Skeletal muscle cell (primary cell): ENCODE results near the gene TTLL7.

Experiments used
- DNase-seq: peaks from one replicate; pipeline ENCODE4 v3.0.0-alpha.2; 2010; ENCODE audit warnings: low read depth
- H3K4me3 ChIP-seq: 2 replicates; pipeline ENCODE4 v1.5.1; 2011; ENCODE audit warnings: low read depth, mild to moderate bottlenecking, control low read depth, low read length, moderate library complexity

TTLL7 gene

DNA sequence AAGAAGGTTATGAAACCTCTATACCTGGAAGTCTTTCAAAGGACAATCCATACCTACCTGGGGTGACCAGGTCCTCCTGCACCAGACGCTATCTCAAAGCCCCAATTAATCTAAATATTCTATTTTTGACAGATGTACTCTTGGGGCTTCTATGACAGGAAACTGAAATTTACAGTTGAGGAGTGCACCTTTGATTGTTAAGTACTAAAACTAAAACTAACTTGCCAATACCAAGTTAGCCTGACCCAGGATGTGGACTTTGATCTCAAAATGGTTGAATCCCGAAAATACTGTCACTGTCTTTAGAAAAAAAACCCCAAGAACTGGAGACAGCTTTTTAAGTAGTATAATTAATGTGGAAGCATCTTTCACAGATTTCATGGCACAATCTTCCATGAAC, 162.4 kb downstream of the TTLL7 start:
- no peak for DNase-seq
- H3K4me3 ChIP-seq: no peak overlapping the region

DNA sequence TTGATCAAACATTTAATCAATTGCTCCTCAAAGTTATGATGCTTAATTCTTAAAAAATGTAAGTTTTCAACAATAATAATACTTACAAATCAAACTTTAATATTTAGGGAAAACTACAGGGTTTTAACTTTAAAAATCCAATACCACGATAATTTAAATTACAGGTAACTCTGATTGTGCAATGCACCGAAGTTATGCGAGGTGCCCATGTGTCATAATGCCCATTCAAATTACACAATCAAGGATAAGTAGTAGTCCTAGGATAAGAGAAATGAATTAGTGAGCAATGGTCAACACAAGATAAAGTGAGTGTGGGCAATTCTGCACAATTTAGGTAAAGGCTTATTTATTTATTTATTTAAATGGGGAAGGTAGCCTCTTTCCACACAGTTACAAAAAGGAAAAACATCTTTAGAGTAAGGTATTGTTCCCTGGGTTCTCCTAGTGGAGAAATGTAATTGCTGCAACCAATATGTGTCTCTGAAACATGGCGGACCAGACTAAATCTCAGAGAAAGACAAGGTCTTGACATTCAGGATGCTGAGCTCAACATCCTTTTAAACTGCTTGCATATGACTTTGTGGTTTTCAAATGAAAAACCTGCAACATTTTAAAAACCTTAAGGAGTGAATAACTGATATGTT, 164.2 kb downstream of the TTLL7 start:
- H3K4me3 ChIP-seq: no peak overlapping the region
- no peak for DNase-seq

DNA sequence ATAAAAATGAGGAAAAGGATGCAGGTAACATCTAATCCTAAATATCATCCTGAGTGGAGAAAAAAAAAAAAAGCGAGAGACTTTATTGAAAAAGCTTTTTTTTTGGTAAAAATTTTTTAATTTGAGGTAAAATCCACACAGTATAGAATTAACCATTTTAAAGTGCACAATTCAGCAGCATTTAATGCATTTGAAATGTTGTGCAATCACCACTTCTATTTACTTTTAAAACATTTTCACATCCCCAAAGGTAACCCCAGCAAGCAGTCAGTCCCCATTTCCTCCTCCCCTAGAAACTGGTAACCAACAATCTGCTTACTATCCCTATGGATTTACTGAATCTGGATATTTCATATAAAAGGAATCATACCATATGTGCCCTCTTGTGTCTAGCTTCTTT, 166.7 kb downstream of the TTLL7 start:
- DNase-seq: no peak

DNA sequence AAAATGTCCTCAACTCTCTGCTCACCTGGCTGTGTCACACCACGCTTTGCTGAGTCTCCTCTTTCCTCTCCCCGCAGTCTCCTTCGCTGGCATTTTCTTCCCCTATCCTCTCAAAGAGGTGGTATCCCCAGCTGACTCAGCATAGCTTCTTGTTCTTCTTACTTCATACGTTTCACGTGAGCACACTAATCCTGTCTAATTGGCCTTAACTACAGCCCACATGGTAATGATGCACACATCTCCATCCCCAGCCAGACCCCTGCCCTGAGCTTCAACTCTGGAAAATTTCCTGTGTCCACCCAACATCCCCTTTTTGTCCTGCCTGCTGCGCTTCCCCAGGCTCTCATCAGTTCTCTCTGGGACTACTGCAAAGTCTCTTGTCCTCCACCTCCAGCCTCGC, 169.8 kb downstream of the TTLL7 start:
- H3K4me3 ChIP-seq: no peak overlapping the region
- DNase-seq: no peak

More for the DNA sequence above, 166.7 kb downstream of the TTLL7 start:
- no peak overlapping the region for H3K4me3 ChIP-seq

DNA sequence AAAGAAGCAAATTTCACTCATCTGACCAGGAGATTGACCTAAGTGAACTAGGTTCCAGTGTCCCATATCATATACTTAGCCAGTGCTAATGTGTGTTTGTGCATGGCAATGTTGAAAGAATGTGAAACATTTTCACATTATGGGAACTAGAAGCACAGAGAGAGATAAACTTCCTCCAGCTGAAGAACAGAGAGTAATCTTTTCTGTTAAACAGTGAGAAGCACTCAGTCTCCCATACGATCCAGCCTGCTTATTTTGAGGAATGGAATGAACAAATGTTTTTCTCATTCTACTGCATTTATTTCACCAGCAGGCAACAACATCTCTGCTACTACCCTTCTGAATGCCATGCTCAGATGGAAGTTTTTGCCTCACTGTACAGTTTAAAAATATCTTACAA, 170.5 kb downstream of the TTLL7 start:
- no peak overlapping the region for H3K4me3 ChIP-seq
- DNase-seq: no peak

DNA sequence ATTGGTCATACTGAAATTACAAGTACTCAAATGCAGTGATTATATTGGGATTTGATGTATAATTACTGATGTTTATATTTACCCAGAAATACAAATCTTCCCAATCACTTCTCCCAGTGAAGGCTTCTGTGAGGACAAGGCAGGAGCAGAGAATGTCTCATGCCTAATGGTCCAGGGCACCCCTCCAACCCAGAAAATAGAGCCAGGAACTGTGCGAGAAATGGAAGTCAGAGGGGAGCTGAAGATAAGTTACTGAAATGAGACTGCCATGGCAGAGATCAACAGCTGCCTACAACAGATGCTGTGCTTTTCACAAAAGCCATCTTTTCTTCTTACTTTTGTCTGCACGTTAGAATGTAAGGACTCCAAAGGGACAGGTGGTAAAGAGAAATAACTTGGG, 171.2 kb downstream of the TTLL7 start:
- no peak for DNase-seq
- H3K4me3 ChIP-seq: no peak overlapping the region

DNA sequence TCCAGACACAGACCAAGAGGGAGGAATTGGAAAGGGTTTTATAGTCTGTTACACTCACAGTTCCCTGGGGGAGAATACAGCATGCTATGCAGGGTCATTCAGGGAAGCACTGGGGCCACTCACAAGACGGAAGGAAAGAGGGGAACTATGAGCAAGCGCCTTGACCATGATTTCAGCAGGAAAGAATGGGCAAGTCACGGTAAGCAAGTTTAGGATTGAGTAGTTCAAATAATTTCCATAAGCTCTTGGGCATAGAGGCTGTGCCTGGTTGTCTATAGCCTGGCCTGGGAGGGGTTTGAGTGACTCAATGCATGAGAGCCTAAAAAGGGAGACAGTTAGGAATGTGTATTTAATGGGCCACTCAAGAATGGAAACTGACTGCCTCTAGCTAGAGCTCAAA, 176.7 kb downstream of the TTLL7 start:
- DNase-seq: peak; percentile 58
- no peak overlapping the region for H3K4me3 ChIP-seq

DNA sequence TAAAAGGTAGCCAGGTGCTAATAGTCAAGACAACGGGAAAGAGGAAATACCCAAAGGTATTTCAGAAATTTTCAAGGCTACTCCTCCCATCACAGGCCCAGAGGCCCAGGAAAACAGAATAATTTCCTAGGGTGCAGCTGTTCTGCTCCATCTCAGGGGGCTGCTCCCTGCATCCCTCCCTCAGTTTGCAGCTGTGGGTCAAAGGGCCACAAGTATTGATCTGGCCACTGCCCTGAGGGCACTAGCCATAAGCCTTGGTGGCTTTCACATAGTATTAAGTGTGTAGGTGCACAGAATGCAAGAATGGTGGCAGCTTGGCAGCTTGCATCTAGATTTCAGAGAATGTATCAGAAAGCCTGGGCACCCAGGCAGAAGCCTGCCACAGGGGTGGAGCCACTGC, 179.5 kb downstream of the TTLL7 start:
- no peak for DNase-seq
- H3K4me3 ChIP-seq: no peak overlapping the region

DNA sequence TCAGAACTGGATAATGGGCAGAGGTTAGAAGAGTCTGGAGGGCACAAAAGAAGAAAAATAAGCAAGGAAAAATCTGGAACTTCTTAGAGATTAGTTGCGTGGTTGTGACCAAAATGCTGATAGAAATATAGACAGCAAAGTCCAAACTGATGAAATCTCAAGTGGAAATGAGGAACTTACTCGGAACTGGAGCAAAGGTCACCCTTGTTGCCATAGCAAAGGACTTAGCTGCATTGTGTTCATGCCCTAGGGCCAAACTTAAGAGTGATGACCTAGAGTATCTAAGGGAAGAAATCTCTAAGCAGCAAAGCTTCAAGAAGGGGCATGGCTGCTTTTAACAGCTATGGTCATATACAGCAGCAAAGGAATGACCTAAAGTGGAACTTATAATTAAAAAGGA, 180.0 kb downstream of the TTLL7 start:
- no peak for DNase-seq
- no peak overlapping the region for H3K4me3 ChIP-seq

DNA sequence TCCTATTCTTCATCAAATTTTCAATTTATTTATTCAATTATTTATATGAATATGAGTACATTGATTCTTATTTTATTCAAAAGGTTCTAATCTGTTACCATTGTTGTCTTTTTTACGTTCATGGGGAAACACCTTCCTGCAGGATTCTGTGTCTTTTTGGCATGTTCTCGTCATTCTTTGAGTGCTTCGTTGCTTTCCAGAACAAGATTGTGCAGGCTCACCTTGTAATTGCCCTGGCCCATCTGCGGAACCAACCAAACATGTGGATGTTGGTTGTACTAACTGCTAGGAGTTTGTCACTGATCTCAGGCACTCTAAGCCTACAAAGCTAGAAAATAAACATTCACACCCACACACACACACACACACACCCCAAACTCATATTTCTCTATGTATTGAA, 182.1 kb downstream of the TTLL7 start:
- no peak overlapping the region for H3K4me3 ChIP-seq
- no peak for DNase-seq

DNA sequence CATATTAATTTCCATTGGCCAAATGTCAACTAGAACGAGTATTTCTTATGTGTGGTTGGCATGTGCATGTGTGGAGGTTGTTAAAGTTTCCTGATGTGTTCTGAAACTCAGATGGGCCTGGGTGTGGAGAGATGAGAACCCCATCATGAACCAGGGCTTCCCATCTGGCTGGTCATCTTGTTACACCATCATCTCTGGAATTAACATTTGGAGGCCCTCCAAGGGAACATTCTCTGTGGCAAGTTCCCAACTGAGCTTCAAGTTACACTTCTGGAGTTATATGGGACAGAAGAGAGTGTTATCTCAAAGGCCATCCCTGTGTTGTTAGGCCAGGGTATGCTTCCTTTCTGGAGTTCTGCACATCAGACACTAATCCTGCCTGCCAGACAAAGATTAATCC, 183.6 kb downstream of the TTLL7 start:
- H3K4me3 ChIP-seq: no peak overlapping the region
- DNase-seq: peak; percentile 78
